ENCODE data around the gene TBXAS1.

Gene TBXAS1

GRCh38 chr7:140022582-140023211, 193.6 kb downstream of the TBXAS1 start:
- no peak for DNase-seq (ENCODE audit: low read depth, low spot score)

- DNase-seq (ENCODE audit: low read depth, low spot score) = no peak
Observed at GRCh38 chr7:140023728-140024127, 194.7 kb downstream of the TBXAS1 start.

GRCh38 chr7:140024585-140024984, 195.5 kb downstream of the TBXAS1 start:
- no peak for DNase-seq (ENCODE audit: low read depth, low spot score)

- DNase-seq (ENCODE audit: low read depth, low spot score) = no peak
Observed at GRCh38 chr7:140025241-140025640, 196.2 kb downstream of the TBXAS1 start.

GRCh38 chr7:140025814-140026433, 196.9 kb downstream of the TBXAS1 start:
- DNase-seq (ENCODE audit: low read depth, low spot score) = no peak

- DNase-seq (ENCODE audit: low read depth, low spot score) = no peak
Observed at GRCh38 chr7:140026935-140027334, 197.9 kb downstream of the TBXAS1 start.

GRCh38 chr7:140027858-140028257, 198.8 kb downstream of the TBXAS1 start:
- no peak for DNase-seq (ENCODE audit: low read depth, low spot score)

- no peak for DNase-seq (ENCODE audit: low read depth, low spot score)
Observed at GRCh38 chr7:140028311-140028710, 199.2 kb downstream of the TBXAS1 start.

- DNase-seq (ENCODE audit: low read depth, low spot score) = no peak
Observed at GRCh38 chr7:140029072-140029471, 200.0 kb downstream of the TBXAS1 start.

GRCh38 chr7:140031364-140031763, 202.3 kb downstream of the TBXAS1 start:
- DNase-seq (ENCODE audit: low read depth, low spot score) = no peak

- DNase-seq (ENCODE audit: low read depth, low spot score) = no peak
Observed at GRCh38 chr7:140033036-140033435, 204.0 kb downstream of the TBXAS1 start.

- DNase-seq (ENCODE audit: low read depth, low spot score) = no peak
Observed at GRCh38 chr7:140033779-140034363, 204.8 kb downstream of the TBXAS1 start.

GRCh38 chr7:140034421-140034820, 205.4 kb downstream of the TBXAS1 start:
- no peak for DNase-seq (ENCODE audit: low read depth, low spot score)

- DNase-seq (ENCODE audit: low read depth, low spot score) = no peak
Observed at GRCh38 chr7:140035400-140036223, 206.5 kb downstream of the TBXAS1 start.

- no peak for DNase-seq (ENCODE audit: low read depth, low spot score)
Observed at GRCh38 chr7:140036224-140036962, 207.3 kb downstream of the TBXAS1 start.

GRCh38 chr7:140039066-140039465, 210.0 kb downstream of the TBXAS1 start:
- no peak for DNase-seq (ENCODE audit: low read depth, low spot score)

GRCh38 chr7:140039896-140040295, 210.8 kb downstream of the TBXAS1 start:
- no peak for DNase-seq (ENCODE audit: low read depth, low spot score)

- DNase-seq (ENCODE audit: low read depth, low spot score) = no peak
Observed at GRCh38 chr7:140041659-140042385, 212.8 kb downstream of the TBXAS1 start.

- no peak for DNase-seq (ENCODE audit: low read depth, low spot score)
Observed at GRCh38 chr7:140042386-140042670, 213.3 kb downstream of the TBXAS1 start.

GRCh38 chr7:140044251-140044650, 215.2 kb downstream of the TBXAS1 start:
- DNase-seq (ENCODE audit: low read depth, low spot score) = no peak

GRCh38 chr7:140045697-140046096, 216.6 kb downstream of the TBXAS1 start:
- DNase-seq (ENCODE audit: low read depth, low spot score) = no peak
